Neural progenitor cell (in vitro differentiated cells): ENCODE measurements around the gene PLA2G3.

ENCODE experiments used
- EZH2 ChIP-seq: fragments of 200-600 bp; sonication (generic); IDR thresholded peaks from 2 replicates; pipeline ENCODE4 v1.6.1; 2017; ENCODE audit warnings: antibody characterized with exemption, mild to moderate bottlenecking, moderate library complexity
- EZH2phosphoT487 ChIP-seq: fragments of 200-600 bp; sonication (generic); IDR thresholded peaks from 2 replicates; pipeline ENCODE4 v1.6.1; 2017; ENCODE audit warnings: antibody characterized with exemption
- TF ChIP-seq, protein P1 (sequence below): fragments of 200-600 bp; sonication (generic); IDR thresholded peaks from 2 replicates; pipeline ENCODE4 v1.5.1; 2017; ENCODE audit warnings: antibody characterized with exemption, mild to moderate bottlenecking

DNA sequence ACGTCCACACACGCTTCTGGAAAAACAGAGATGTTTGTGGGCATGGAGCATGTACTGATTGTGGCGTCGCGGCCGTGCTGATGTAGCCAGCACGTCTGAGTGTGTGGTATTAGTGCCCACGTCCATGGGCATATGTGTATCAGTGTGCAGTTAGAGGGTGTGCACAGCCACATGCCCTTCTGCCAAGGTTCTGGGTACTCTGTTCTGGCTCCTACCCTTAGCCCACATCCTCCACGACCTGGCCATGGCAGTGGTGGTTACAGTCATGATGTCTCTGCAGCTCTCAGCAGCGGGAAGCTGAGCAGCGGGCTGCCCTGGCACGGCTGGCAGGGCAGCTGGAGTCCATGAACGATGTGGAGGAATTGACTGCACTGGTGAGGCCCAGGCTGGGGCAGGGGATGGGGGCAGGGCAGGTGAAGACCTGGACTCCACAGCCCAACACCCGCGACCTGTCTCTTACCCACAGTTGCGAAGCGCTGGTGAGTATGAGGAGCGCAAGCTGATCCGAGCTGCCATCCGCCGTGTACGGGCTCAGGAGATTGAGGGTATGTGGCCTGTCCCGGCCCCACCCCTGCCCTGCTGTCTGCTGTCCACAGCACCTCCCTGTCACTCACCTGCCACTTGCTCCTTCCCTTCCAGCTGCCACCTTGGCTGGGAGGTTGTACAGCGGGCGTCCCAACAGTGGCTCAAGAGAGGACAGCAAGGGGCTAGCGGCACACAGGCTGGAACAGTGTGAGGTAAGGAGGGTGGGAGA, 51.9 kb downstream of the PLA2G3 start:
- TF ChIP-seq, protein P1, sequence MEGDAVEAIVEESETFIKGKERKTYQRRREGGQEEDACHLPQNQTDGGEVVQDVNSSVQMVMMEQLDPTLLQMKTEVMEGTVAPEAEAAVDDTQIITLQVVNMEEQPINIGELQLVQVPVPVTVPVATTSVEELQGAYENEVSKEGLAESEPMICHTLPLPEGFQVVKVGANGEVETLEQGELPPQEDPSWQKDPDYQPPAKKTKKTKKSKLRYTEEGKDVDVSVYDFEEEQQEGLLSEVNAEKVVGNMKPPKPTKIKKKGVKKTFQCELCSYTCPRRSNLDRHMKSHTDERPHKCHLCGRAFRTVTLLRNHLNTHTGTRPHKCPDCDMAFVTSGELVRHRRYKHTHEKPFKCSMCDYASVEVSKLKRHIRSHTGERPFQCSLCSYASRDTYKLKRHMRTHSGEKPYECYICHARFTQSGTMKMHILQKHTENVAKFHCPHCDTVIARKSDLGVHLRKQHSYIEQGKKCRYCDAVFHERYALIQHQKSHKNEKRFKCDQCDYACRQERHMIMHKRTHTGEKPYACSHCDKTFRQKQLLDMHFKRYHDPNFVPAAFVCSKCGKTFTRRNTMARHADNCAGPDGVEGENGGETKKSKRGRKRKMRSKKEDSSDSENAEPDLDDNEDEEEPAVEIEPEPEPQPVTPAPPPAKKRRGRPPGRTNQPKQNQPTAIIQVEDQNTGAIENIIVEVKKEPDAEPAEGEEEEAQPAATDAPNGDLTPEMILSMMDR = no peak
- no peak for TF ChIP-seq EZH2
- TF ChIP-seq EZH2phosphoT487 = no peak
